ENCODE results near the gene KLRK1.
"Not testable (repeated sequence)": the region's sequence is repeated elsewhere in the genome, so short reads cannot be mapped to it uniquely, and the experiment has no call there.

KLRK1 gene

GRCh38 chr12:10389904-10390303, at the start of gene KLRK1:
TSS of gene KLRK1 (minus strand) at chr12:10390041. CDS start at chr12:10388810, 1,231 bp downstream.
- no peak for DNase-seq

GRCh38 chr12:10437601-10438000, 47.8 kb upstream of the KLRK1 start:
- DNase-seq: not testable (repeated sequence)

GRCh38 chr12:10435816-10436215, 46.0 kb upstream of the KLRK1 start, which contains the start of gene KLRC2:
TSS of gene KLRC2 (minus strand) at chr12:10436010. CDS start at chr12:10435986, 24 bp downstream.
- DNase-seq: peak; percentile 5

GRCh38 chr12:10430623-10431022, 40.8 kb upstream of the KLRK1 start:
- not testable (repeated sequence) for DNase-seq

- DNase-seq: not testable (repeated sequence)
These were observed 36.1 kb upstream of the KLRK1 start for GRCh38 chr12:10425938-10426337.

- not testable (repeated sequence) for DNase-seq
These were observed 34.5 kb upstream of the KLRK1 start for GRCh38 chr12:10424260-10424899.

- DNase-seq: not testable (repeated sequence)
These were observed 32.3 kb upstream of the KLRK1 start for GRCh38 chr12:10422159-10422558.

- DNase-seq: not testable (repeated sequence)
These were observed 30.5 kb upstream of the KLRK1 start, which contains the start of gene KLRC3 for GRCh38 chr12:10420334-10420733. TSS of gene KLRC3 (minus strand) at chr12:10420595. CDS start at chr12:10420550, 45 bp downstream.

- peak; percentile 22 for DNase-seq
These were observed 19.6 kb upstream of the KLRK1 start, which contains the start of gene KLRC4 for GRCh38 chr12:10409392-10409791. TSS of gene KLRC4 (minus strand) at chr12:10409757. CDS start at chr12:10409575, 182 bp downstream.

GRCh38 chr12:10408842-10409241, 19.0 kb upstream of the KLRK1 start:
- no peak for DNase-seq

- no peak for DNase-seq
These were observed 16.9 kb upstream of the KLRK1 start for GRCh38 chr12:10406725-10407124.

- DNase-seq: no peak
These were observed 15.5 kb upstream of the KLRK1 start for GRCh38 chr12:10405294-10405693.

- DNase-seq: no peak
These were observed 15.0 kb upstream of the KLRK1 start for GRCh38 chr12:10404798-10405197.

GRCh38 chr12:10400829-10401228, 11.0 kb upstream of the KLRK1 start:
- no peak for DNase-seq

GRCh38 chr12:10398168-10398567, 8.3 kb upstream of the KLRK1 start:
- no peak for DNase-seq

GRCh38 chr12:10397296-10397695, 7.5 kb upstream of the KLRK1 start:
- DNase-seq: no peak

GRCh38 chr12:10396176-10396575, 6.3 kb upstream of the KLRK1 start:
- not testable (repeated sequence) for DNase-seq

GRCh38 chr12:10395390-10395998, 5.7 kb upstream of the KLRK1 start:
- DNase-seq: no peak

GRCh38 chr12:10394531-10395152, 4.8 kb upstream of the KLRK1 start:
- DNase-seq: not testable (repeated sequence)

GRCh38 chr12:10393291-10393690, 3.5 kb upstream of the KLRK1 start:
- DNase-seq: no peak

GRCh38 chr12:10392394-10392930, 2.6 kb upstream of the KLRK1 start:
- peak; percentile 21 for DNase-seq

GRCh38 chr12:10390991-10391390, 1.1 kb upstream of the KLRK1 start:
- DNase-seq: not testable (repeated sequence)

GRCh38 chr12:10388624-10389413, 1.0 kb downstream of the KLRK1 start:
- no peak for DNase-seq
